ENCODE results near the gene PCSK6. TPM values are rescaled to one million over a fixed set of nuclear protein-coding genes. Genes with fewer than 3 reads are reported as not detected.
A peak's percentile ranks its signal among the peaks of the same experiment; 100 is the strongest.

The PCSK6 gene
- total and polyA plus RNA-seq, 2 of the 8 experiments (the other 6 are each of a cell fraction or from before 2014, with no cell fraction given) = 1.9 to 4.0 TPM

GRCh38 chr15:101315736-101316135, 173.8 kb downstream of the PCSK6 start:
- ChIA-PET POLR2A (ENCODE audit: partially characterized antibody) (interaction anchor here (1.4 kb wide), 1 partner anchor 22 kb away, joined by 3 read pairs; no protein-coding TSS in a partner anchor), CTCF (ENCODE audit: partially characterized antibody) (interaction anchor here (0.6 to 8.6 kb wide), 8 partner anchors 10 to 326 kb away, joined by 3 to 94 read pairs (median 7); no protein-coding TSS in a partner anchor)
- no peak overlapping the region for H2BK120ac ChIP-seq (replicated peaks; ENCODE audit: low read depth, low read length)
- H3K79me2 ChIP-seq (ENCODE audit: control insufficient read depth in 1 of 2, insufficient read depth in 2 of 2, low read length in 2 of 2) = no peaks in the 10 kb centered on the region
- no peaks in the 10 kb centered on the region for H3K9me3 ChIP-seq (ENCODE audit: insufficient read depth in 2 of 2, low read depth in 1 of 2, low read length in 1 of 2)
- H3K9ac ChIP-seq (replicated peaks in 1 of 4; ENCODE audit: extremely low read depth in 1 of 4, low read depth in 3 of 4, low read length in 3 of 4) = no peak overlapping the region; a peak in 1 of 7 replicates
- H3K23me2 ChIP-seq (ENCODE audit: low read depth, low read length) = no peaks in the 10 kb centered on the region
- no peak overlapping the region for H2AFZ ChIP-seq (ENCODE audit: low read length)
- no peak overlapping the region for H2BK12ac ChIP-seq (ENCODE audit: low read depth, low read length)
- FAIRE-seq (no peak), DNase-seq (ENCODE audit: low read depth in 1 of 2, low spot score in 2 of 2) (peak in 1 of 2 experiments; percentile 31)
- H4K5ac ChIP-seq (ENCODE audit: insufficient read length, low read depth, low read length) = no peak overlapping the region
- no peak overlapping the region for H3K23ac ChIP-seq (ENCODE audit: insufficient read length)
- no peak overlapping the region for H3K4me2 ChIP-seq (ENCODE audit: insufficient read depth in 1 of 2, low read depth in 2 of 2, low read length in 2 of 2)
- H3K4me3 ChIP-seq (ENCODE audit: extremely low read depth in 1 of 4, insufficient read depth in 2 of 4, low read depth in 3 of 4, low read length in 4 of 4) = no peak overlapping the region
- no peaks in the 10 kb centered on the region for H4K20me1 ChIP-seq (replicated peaks in 1 of 2; ENCODE audit: control insufficient read depth in 1 of 2, insufficient read depth in 2 of 2, low read length in 2 of 2)
- peaks cover 0 to 5% (median 0%) of the 10 kb centered on the region in 4 experiments; a peak in 1 of 7 replicates for H3K4me1 ChIP-seq (replicated peaks in 1 of 4; ENCODE audit: control insufficient read depth in 3 of 4, insufficient read depth in 4 of 4, low read length in 3 of 4)
- H3K27ac ChIP-seq (ENCODE audit: low read depth, low read length) = no peak overlapping the region
- H2BK15ac ChIP-seq (ENCODE audit: low read length) = no peak overlapping the region
- H3K27me3 ChIP-seq (replicated peaks in 1 of 4; ENCODE audit: control insufficient read depth in 3 of 4, extremely low read depth in 1 of 4, insufficient read depth in 3 of 4, low read length in 3 of 4) = no peaks in the 10 kb centered on the region; a peak in 1 of 7 replicates
- no peak overlapping the region for H4K91ac ChIP-seq (replicated peaks; ENCODE audit: insufficient read length, low read length)
- H3K79me1 ChIP-seq (ENCODE audit: low read depth, low read length) = no peaks in the 10 kb centered on the region
- H3K18ac ChIP-seq (ENCODE audit: extremely low read depth, low read length) = no peak overlapping the region
- no peak overlapping the region for H3K56ac ChIP-seq (replicated peaks; ENCODE audit: insufficient read length, low read depth, low read length)
- no peak overlapping the region for H3K14ac ChIP-seq (ENCODE audit: insufficient read length)
- H3K4ac ChIP-seq (replicated peaks; ENCODE audit: insufficient read length, low read depth, low read length) = no peak overlapping the region
- H2AK5ac ChIP-seq (ENCODE audit: low read depth, low read length) = no peak overlapping the region
- H3K36me3 ChIP-seq (ENCODE audit: control insufficient read depth in 2 of 4, insufficient read depth in 4 of 4, low read length in 3 of 4) = no peaks in the 10 kb centered on the region
- no peak overlapping the region for H4K8ac ChIP-seq (ENCODE audit: extremely low read depth, insufficient read depth, low read length)
- H2BK20ac ChIP-seq (ENCODE audit: low read length) = no peak overlapping the region
- WGBS, 2 experiments (ENCODE audit: extremely low coverage in 1 of 2, insufficient coverage in 1 of 2, insufficient read length in 1 of 2, insufficient replicate concordance in 2 of 2, low coverage in 1 of 2, low lambda C conversion rate in 2 of 2, missing lambda C conversion rate in 1 of 2) = 92% methylated on average over 10 of the region's 10 CpGs; no CpG with 5 or more reads in 1 of the 2 experiments
- H2BK5ac ChIP-seq (ENCODE audit: low read depth, low read length) = no peak overlapping the region
- TF ChIP-seq NRF1 (IDR thresholded peaks at IDR 0.05; ENCODE audit: low read depth, low read length) = no peak
- no peak for TF ChIP-seq ZNF274 (IDR thresholded peaks at IDR 0.05; ENCODE audit: borderline replicate concordance, extremely low read depth, low read length)
- TF ChIP-seq EP300 (IDR thresholded peaks at IDR 0.05; ENCODE audit: borderline replicate concordance in 1 of 2, low read depth in 2 of 2, low read length in 2 of 2) = no peak
- TF ChIP-seq KDM5A (IDR thresholded peaks at IDR 0.05; ENCODE audit: low read length) = no peak
- no peak for TF ChIP-seq ATF2 (IDR thresholded peaks at IDR 0.05; ENCODE audit: low read length)
- no peak for TF ChIP-seq HDAC2 (IDR thresholded peaks at IDR 0.05; ENCODE audit: borderline replicate concordance in 1 of 2, low read depth in 2 of 2, low read length in 2 of 2)
- TF ChIP-seq BCL11A (IDR thresholded peaks at IDR 0.05; ENCODE audit: low read depth in 2 of 2, low read length in 2 of 2) = no peak
- no peak for TF ChIP-seq TBP (IDR thresholded peaks at IDR 0.05; ENCODE audit: low read depth, low read length)
- TF ChIP-seq TCF12 (IDR thresholded peaks at IDR 0.05; ENCODE audit: low read depth, low read length) = no peak
- TF ChIP-seq SRF (IDR thresholded peaks at IDR 0.05; ENCODE audit: low read depth, low read length) = no peak
- TF ChIP-seq KDM1A (IDR thresholded peaks at IDR 0.05; ENCODE audit: borderline replicate concordance, low read length) = no peak
- no peak for TF ChIP-seq YY1 (IDR thresholded peaks at IDR 0.05; ENCODE audit: low read depth, low read length)

Data from H1 (cell line).